Caki2 (cell line): ENCODE data around the gene C12orf56. TPM values are rescaled to one million over a fixed set of nuclear protein-coding genes. Genes with fewer than 3 reads are reported as not detected.

Experiments
- DNase-seq: peaks from one replicate; pipeline ENCODE4 v3.0.0-alpha.2; 2015; ENCODE audit warnings: low read depth
- in situ Hi-C: cut with HindIII; loops from 2 replicates; pipeline ENCODE4 v1.10.0; 2016; ENCODE audit warnings: low sequenced_read_pairs, low pct_unique_long_range_greater_than_20kb, mixed read lengths
- total RNA-seq: library from RNA; depleted of rRNA; stranded (reverse); fragments of >200 nt; shearing (Covaris generic); gene quantifications from 2 replicates; pipeline ENCODE4 v1.2.3, GENCODE V29; 2014; ENCODE audit warnings: low replicate concordance

The C12orf56 gene
- total RNA-seq, 1 experiment from 2014 or later: not detected

DNA sequence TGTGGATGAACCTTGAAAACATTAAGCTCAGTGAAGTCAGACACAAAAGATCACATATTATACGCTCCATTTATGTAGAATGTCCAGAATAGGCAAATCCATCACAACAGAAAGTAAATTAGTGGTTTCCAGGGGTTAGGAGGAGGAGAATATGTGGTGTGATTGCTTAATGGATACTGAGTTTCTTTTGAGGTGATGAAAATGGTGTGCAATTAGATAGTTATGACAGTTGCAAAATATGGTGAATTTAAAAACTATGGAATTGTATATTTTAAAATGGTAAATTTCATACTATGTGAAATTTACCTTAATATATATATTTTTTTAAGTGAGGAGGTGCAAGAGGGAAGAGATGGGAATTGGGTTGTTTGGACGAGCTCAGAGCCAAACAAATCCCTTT, 122.1 kb downstream of the C12orf56 start:
- in situ Hi-C loops: loop anchor here (25.0 kb wide), 1 partner anchor 431 kb away; the partner anchor contains the start of gene SRGAP1
- DNase-seq: no peak

DNA sequence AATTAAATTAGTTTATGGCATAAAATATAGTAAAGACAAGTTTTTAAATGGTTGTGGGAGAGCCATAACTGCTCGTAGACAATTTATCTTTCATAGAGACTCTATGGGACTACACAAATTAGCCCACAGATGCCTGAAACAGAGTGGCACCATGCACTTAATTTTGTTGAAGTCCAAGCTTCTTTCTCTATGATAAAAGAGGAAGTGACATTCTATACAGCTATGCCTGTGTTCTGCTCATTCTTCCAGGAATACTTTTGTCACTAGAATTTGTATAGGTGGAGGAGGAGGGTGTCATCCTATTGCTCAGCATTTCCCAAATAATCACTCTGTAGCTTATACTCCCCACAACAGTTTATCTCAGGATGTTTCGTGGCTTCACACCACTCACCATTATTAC, 124.7 kb downstream of the C12orf56 start:
- in situ Hi-C loops: loop anchor here (25.0 kb wide), 1 partner anchor 429 kb away; the partner anchor contains the start of gene SRGAP1
- DNase-seq: no peak

DNA sequence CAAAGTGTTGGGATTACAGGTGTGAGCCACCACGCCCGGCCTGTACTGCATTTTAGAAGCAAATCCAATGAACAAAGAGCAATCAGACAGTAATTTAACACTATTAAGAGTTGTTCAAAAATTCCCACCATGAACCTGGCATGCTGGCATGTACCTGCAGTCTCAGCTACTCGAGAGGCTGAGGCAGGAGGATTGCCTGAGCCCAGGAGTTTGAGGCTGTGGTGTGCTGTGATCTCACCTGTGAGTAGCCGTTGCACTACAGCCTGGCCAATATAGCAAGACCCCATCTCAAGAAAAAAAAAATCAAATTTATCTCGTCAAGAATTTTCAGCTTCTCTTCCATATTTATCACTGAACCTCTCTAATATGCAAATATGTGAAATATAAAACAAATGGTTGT, 128.7 kb downstream of the C12orf56 start:
- DNase-seq: no peak
- in situ Hi-C loops: loop anchor here (25.0 kb wide), 1 partner anchor 425 kb away; the partner anchor contains the start of gene SRGAP1

DNA sequence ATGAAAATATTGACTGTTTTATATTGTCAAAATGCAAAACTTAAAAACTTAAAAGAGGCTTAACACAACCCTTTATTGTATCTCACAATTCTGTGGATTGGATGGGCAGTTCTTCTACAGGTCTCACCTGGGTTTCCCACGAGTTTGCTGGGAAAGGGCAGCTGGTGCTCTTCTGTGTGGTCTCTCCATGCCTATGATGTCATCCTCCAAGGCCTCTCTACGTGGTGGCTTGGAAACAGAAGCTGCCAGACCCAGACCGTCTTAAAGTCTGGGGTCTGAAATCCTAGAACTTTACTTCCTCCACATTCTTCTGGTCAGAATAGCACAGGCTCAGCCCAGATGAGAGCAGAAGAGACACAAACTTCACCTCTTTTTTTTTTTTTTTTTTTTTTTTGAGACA, 132.0 kb downstream of the C12orf56 start:
- in situ Hi-C loops: loop anchor here (25.0 kb wide), 1 partner anchor 421 kb away; the partner anchor contains the start of gene SRGAP1
- no peak for DNase-seq

DNA sequence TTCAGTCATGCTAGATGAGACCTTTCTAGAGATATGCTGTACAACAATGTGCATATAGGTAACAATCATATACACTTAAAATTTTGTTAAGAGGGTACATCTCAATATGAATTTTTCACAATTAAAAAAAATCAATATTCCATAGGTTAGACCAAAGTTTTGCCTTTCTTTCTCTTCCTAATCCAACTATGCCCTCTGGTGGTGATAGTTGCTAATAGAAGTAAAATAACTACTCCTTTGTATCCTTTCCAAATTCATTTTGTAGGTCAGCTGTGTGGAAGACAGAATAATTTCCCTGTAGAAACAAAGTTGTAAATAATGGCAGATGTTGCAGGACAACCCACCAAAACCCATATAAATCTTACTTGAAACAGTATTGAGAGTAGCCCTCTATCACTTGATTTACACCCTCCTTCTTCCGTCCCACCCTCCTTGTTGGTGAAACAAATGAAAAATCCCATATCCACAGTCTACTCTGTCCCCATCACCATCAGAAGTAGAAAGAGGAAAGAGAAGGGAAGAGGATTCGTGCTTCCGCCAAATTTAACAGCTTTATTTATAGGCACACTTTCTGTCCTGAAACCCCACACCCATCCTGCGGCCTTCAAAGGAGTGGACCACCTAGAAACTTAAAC, 134.3 kb downstream of the C12orf56 start:
- in situ Hi-C loops: loop anchor here (25.0 kb wide), 1 partner anchor 419 kb away; the partner anchor contains the start of gene SRGAP1
- DNase-seq: peak; percentile 61

DNA sequence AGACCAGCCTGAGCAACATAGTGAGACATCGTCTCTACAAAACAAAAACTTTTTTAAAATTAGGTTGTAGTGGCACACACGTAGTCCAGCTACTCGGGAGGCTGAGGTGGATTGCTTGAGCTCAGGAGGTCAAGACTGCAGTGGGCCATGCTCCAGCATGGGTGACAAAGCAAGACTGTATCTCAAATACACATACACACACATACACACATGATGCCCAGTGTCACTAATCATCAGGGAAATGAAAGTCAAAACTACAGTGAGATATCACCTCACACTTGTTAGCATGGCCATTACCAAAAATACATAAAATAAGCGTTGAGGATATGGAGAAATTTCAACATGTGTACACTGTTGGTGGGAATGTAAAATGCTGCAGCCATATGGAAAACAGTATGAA, 135.3 kb downstream of the C12orf56 start:
- DNase-seq: no peak
- in situ Hi-C loops: loop anchor here (25.0 kb wide), 1 partner anchor 418 kb away; the partner anchor contains the start of gene SRGAP1

DNA sequence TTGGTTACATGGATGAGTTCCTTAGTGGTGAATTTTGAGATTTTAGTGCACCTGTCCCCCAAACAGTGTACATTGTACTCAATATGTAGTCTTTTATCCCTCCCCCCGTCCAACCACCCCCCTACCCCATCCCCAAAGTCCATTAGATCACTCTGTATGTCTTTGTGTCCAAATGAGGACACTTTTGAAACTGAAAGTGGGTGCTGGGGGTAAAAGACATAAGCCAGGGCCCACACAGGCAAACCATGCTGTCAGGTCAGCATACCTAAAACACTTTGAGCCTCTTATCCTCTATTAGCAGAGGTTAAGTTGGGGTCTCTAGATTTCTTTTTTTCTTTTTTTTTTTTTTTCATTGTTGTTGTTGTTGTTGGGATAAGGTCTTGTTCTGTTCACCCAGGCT, 137.2 kb downstream of the C12orf56 start:
- no peak for DNase-seq
- in situ Hi-C loops: loop anchor here (25.0 kb wide), 1 partner anchor 416 kb away; the partner anchor contains the start of gene SRGAP1

DNA sequence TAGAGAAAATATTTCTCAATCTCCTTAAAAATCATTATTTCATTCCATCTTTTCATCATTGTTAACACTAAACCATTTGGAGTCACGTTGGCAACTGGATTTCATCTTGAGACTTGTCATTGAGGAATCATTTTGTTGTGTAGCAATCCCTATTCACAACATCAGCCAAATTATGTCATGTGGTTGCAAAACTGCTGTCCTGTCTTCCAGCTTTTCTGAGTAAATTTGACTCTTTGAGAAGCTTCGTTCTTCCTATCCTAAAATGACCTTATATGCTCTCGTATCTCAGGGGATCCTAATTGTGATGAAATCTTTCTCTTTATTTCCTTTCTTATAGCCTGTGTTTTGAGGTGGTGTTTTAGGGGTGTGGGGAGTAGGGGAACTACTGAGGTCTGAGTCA, 137.9 kb downstream of the C12orf56 start:
- in situ Hi-C loops: loop anchor here (25.0 kb wide), 1 partner anchor 415 kb away; the partner anchor contains the start of gene SRGAP1

DNA sequence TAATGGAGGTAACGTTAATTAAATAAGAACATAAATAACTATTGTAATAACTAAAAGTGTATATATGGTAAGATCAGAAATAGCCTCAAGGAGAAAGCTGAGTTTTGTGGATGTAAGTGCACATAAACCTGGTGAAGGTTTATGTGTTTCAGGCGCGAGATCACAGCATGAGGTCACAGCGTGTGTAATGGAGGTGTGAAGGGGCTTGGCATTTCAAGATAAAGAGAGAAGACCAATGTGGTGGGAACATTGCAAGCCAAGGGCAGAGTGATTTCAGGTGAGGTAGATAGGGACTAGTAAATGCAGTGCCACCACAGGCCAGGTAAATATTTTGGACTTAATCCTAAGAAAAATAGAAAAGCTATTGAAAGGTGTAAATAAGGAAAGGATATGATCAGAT, 146.7 kb downstream of the C12orf56 start:
- DNase-seq: no peak
- in situ Hi-C loops: no loop called here

More for the DNA sequence above, 137.9 kb downstream of the C12orf56 start:
- no peak for DNase-seq

DNA sequence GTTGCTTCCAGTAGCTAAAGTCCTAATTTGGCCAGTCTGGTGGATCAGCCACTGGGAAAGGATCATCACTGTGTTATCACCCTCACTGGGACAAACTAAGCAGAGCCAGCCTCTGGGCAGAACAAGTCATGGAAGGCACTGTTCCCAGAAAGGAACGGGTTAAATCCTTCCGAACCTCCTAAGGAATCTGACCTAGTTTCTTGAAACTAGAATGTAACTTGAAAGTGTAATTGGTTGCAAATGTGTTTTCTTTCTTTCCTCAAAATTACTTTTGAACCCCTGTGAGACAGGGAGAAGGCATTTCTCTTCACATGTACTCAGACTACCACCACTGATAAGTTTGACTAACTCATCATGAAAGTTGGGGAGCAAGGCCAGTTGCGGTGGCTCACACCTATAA, 149.8 kb downstream of the C12orf56 start:
- in situ Hi-C loops: no loop called here
- no peak for DNase-seq

DNA sequence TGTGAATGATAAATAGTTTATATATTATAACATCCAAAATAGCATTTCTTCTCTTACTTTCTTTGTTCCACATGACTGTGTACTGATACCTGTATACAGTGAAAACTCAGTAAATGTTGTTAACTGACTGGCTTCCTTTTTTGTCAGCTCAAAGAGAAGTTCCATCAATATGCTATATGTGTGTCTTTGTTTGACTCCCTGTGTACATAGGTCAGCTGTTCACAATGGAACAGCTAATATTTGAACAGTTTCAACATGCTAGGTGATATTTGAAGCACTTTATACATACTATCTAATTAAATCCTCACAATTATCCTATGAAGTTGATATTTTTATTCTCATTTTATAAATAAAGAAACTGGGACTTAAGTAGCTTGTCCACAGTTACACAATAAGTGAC, 153.2 kb downstream of the C12orf56 start:
- in situ Hi-C loops: no loop called here
- DNase-seq: no peak

DNA sequence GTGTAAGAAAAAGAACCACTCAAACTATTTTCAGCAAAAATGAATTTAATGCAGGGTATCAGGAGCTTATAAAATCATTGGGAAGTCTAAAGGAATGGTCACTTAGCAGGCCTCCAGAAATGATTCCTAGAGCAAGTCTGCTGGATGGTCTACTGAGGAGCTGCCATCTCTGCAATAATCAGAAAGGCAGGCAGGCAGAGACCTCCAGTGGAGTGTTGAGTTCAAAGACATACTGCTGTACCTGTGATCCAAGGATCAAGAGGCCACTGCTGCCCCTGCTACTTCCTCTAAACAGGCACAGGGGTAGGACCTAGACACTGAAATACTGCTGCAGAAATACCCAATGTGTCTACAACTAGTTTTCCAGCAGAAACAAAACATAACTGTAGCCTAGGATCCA, 154.0 kb downstream of the C12orf56 start:
- in situ Hi-C loops: no loop called here
- no peak for DNase-seq

DNA sequence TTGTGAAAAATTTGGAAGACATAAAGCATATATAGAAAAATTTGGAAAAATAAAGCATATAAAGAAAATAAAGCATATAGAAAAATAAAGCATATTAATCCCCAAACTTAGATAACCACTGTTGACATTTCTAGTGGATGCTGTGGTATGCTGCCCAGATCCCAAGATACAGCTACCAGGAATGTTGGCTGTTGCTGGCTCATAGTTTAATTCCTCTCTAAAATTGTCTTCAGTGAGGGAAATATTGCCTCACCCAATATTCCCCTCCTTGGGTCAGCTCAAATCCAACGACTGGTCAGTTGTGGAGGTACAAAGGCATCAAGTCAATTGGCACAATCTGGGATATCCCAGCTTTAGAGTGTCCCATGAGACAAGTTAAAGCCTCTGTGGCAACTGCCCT, 158.4 kb downstream of the C12orf56 start:
- DNase-seq: no peak
- in situ Hi-C loops: no loop called here

DNA sequence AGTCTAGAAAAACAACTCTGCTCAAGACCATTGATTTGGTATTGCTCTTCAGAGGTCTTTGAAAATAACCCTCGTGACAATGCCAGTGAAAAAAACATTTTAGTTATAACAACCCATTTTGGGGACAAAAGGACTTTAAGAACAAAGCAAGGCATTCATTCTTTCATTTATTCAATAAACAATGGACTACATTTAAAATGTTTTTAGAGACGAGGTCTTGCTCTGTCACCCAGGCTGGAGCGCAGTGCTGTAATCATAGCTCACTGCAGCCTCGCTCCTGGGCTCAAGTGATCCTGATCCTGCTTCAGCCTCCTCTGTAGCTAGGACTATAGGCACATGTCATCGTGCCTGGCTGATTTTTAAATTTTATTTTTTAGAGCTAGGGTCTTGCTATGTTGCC, 160.8 kb downstream of the C12orf56 start:
- no peak for DNase-seq
- in situ Hi-C loops: no loop called here

DNA sequence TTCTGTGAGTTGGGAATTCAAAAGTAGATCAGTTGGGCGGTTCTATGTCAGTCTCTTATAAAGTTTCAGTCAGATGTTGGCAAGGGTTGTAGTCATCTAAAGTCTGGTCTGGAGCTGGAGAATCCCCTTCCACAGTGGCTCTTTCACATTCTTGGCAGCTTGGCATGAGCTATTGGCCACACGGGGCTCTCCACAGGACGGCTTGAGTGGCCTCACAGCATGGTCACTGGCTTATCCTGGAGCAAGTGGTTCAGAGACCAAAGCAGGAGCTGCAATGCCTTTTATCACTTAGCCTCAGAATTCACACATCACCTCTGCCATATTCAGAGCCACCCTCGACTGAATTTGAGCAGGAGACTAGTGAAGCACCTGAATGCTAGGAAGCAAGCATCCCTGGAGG, 161.3 kb downstream of the C12orf56 start:
- in situ Hi-C loops: no loop called here

DNA sequence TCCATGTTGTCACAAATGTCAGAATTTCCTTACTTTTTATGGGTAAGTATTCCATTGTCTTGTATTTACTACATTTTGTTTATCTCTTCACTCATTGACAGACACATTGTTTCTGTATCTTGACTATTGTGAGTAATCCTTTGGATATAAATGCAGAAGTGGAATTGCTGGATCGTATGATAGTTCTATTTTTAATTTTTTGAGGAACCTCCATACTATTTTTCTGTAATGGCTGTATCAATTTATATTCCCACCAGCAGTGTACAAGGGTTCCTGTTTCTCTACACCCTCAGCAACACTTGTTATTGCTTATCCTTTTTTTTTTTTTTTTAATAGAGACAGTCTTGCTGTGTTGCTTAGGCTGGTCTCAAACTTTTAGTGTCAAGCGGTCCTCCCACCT, 164.9 kb downstream of the C12orf56 start:
- in situ Hi-C loops: no loop called here
- no peak for DNase-seq

More for the DNA sequence above, 161.3 kb downstream of the C12orf56 start:
- no peak for DNase-seq

DNA sequence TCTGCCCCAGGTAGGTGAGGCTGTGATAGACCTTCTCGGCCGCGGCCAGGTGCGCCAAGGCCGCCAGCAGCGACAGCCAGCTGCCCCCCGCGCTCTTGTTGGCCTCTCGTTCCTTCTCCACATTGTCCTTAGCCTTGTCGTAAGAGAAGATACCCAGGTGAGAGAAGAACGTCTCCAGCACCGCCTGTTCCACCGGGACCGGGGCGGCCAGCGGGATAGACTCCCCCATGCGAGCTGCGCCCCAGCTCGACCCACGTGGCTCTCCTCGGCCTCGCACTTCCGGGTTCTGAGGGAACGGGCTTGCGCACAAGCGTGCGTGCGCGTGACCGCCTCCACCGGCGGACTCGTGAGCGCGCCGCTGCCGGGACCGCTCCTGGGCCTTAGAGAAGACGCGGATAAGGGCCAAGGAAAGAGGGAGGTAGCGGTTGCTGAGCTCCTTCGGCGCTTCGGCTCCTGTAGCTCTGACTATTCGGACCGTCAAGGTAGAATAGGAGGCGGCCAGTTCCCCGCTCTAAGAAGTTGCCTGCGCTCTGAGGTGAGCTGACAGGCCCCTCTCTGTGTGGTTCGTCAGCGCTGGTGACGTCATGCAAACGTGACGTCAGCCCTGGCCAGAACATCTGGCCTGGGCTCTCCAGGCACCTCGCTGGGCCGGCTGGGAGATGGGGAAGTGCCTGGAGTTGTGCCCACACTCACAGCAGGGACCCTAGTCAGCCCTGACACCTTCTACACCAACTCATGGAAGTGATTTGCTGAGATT, 168.4 kb downstream of the C12orf56 start, which contains the start of gene KICS2:
Gene KICS2, minus strand, starts transcription at position 288 of the 757 bp plus-strand sequence. Its CDS starts 59 bp downstream, at position 229.
- in situ Hi-C loops: no loop called here
- DNase-seq: peak; percentile 99

DNA sequence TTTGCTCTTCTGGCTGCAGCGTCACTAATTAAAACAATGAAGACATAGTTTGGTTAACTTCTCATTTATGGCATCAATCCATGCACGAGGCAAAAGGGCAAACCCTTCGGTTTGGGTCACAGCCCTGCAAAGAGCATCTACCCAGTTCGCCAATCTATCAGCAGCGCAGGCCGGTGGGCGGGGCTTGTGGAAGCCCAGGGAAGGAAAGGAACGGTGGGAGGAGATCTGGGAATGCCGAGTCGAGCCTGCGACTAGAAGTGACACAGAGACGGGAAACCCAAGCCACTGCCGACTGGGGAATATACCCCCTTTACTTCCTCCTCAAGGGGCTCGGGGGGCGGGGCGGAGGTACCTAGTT, 168.9 kb downstream of the C12orf56 start:
- in situ Hi-C loops: no loop called here
- peak; percentile 92 for DNase-seq

DNA sequence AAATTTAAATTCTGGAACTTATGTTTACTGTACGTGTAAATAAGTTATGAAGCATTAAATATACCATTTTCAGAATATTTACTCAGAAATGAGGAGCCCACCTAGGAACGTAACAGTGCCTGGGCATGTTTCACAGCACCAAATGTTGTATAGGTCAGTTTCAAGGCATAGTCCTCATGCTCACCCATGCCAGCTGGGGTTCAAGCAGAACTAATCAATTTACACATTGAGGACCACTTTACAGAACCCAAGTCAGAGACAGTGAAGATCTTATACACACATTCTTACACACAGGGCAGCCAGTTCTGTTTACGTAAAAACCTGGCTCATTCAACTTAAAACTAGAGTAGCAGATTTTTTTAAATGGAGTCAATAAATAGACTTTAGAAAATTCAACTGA, 170.5 kb downstream of the C12orf56 start:
- in situ Hi-C loops: no loop called here
- DNase-seq: no peak
